ENCODE data around the gene SYCP2L.
"Not testable (repeated sequence)": the region's sequence is repeated elsewhere in the genome, so short reads cannot be mapped to it uniquely, and the experiment has no call there.

SYCP2L gene

GRCh38 chr6:10968776-10969175, 81.9 kb downstream of the SYCP2L start:
- H3K36me3 ChIP-seq (ENCODE audit: control insufficient read depth in 2 of 2, insufficient read depth in 2 of 2, low read length in 2 of 2) = no peaks in the 10 kb centered on the region
- H3K9ac ChIP-seq (ENCODE audit: low read depth in 1 of 2, low read length in 2 of 2) = no peak overlapping the region
- no peaks in the 10 kb centered on the region for H3K4me1 ChIP-seq (ENCODE audit: control insufficient read depth in 2 of 2, insufficient read depth in 2 of 2, low read length in 2 of 2)
- no peak overlapping the region for H3K4me3 ChIP-seq (ENCODE audit: low read length in 2 of 2)
- H3K27ac ChIP-seq (ENCODE audit: low read depth in 2 of 2, low read length in 2 of 2) = no peak overlapping the region
- H3K9me3 ChIP-seq (ENCODE audit: control insufficient read depth in 2 of 2, low read length in 2 of 2) = no peaks in the 10 kb centered on the region
- H3K27me3 ChIP-seq (ENCODE audit: control insufficient read depth in 2 of 2, insufficient read depth in 2 of 2, low read length in 2 of 2) = peaks cover 0 to 2% of the 10 kb centered on the region in 2 donors

DNA sequence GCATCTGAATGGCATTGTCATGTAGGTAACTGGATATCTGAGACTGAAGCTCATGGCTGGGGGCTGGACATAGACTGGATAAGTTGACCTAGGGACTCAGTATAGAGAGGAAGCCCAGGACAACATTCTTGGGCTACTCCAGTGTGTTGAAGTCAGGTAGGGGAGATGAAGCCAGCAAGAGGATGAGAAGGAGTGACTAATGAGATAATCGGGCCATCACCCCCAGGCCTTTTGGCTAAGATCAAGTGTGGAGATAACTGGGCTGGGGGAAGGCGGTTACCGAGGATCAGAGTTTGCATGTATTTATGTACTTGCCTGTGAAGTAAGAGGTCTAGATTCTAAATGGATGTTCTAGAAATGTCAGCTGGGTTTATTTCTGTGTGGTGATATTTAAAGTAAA, 83.9 kb downstream of the SYCP2L start:
- Histone ChIP-seq H3K27ac (ENCODE audit: low read depth in 2 of 2, low read length in 2 of 2) (no peak overlapping the region), H3K4me1 (ENCODE audit: control insufficient read depth in 2 of 2, insufficient read depth in 2 of 2, low read length in 2 of 2) (no peaks in the 10 kb centered on the region), H3K36me3 (ENCODE audit: control insufficient read depth in 2 of 2, insufficient read depth in 2 of 2, low read length in 2 of 2) (no peaks in the 10 kb centered on the region)

DNA sequence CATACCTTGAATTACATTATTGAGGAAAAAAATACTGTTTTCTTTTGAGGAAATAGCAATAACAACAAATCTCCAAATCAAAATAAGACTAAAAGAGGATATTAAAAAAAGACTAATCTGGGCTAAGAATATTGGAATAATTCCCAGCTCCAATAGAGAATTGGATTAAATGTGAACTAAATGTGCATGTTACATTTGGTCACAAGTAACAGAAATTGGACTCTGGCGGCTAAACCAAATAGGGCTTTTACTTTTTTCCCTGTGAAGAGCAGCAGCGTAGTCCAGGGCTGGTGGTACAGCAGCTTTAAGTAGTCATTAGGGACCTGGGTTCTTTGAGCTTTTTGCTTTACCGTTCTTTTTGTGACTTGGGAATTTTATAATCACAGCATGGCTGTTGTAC, 85.3 kb downstream of the SYCP2L start:
- Histone ChIP-seq H3K36me3 (ENCODE audit: control insufficient read depth in 2 of 2, insufficient read depth in 2 of 2, low read length in 2 of 2) (no peaks in the 10 kb centered on the region), H3K4me1 (ENCODE audit: control insufficient read depth in 2 of 2, insufficient read depth in 2 of 2, low read length in 2 of 2) (no peaks in the 10 kb centered on the region), H3K4me3 (ENCODE audit: low read length in 2 of 2) (no peak overlapping the region), H3K27ac (ENCODE audit: low read depth in 2 of 2, low read length in 2 of 2) (no peak overlapping the region), H3K9ac (ENCODE audit: low read depth in 1 of 2, low read length in 2 of 2) (no peak overlapping the region), H3K9me3 (ENCODE audit: control insufficient read depth in 2 of 2, low read length in 2 of 2) (no peaks in the 10 kb centered on the region), H3K27me3 (ENCODE audit: control insufficient read depth in 2 of 2, insufficient read depth in 2 of 2, low read length in 2 of 2) (peaks cover 0 to 2% of the 10 kb centered on the region in 2 donors)

More for the DNA sequence above, 83.9 kb downstream of the SYCP2L start:
- Histone ChIP-seq H3K9ac (ENCODE audit: low read depth in 1 of 2, low read length in 2 of 2) (no peak overlapping the region), H3K27me3 (ENCODE audit: control insufficient read depth in 2 of 2, insufficient read depth in 2 of 2, low read length in 2 of 2) (peaks cover 0 to 2% of the 10 kb centered on the region in 2 donors), H3K9me3 (ENCODE audit: control insufficient read depth in 2 of 2, low read length in 2 of 2) (no peaks in the 10 kb centered on the region), H3K4me3 (ENCODE audit: low read length in 2 of 2) (no peak overlapping the region)

GRCh38 chr6:10976571-10976970, 89.7 kb downstream of the SYCP2L start:
- Histone ChIP-seq H3K27ac (ENCODE audit: low read depth in 2 of 2, low read length in 2 of 2) (no peak overlapping the region), H3K27me3 (ENCODE audit: control insufficient read depth in 2 of 2, insufficient read depth in 2 of 2, low read length in 2 of 2) (peaks cover 0 to under 1% of the 10 kb centered on the region in 2 donors), H3K4me1 (ENCODE audit: control insufficient read depth in 2 of 2, insufficient read depth in 2 of 2, low read length in 2 of 2) (no peaks in the 10 kb centered on the region), H3K9me3 (ENCODE audit: control insufficient read depth in 2 of 2, low read length in 2 of 2) (no peaks in the 10 kb centered on the region), H3K4me3 (ENCODE audit: low read length in 2 of 2) (no peak overlapping the region), H3K36me3 (ENCODE audit: control insufficient read depth in 2 of 2, insufficient read depth in 2 of 2, low read length in 2 of 2) (no peaks in the 10 kb centered on the region), H3K9ac (ENCODE audit: low read depth in 1 of 2, low read length in 2 of 2) (no peak overlapping the region)

GRCh38 chr6:10977231-10977968, 90.5 kb downstream of the SYCP2L start:
- Histone ChIP-seq H3K4me1 (ENCODE audit: control insufficient read depth in 2 of 2, insufficient read depth in 2 of 2, low read length in 2 of 2) (no peaks in the 10 kb centered on the region), H3K27ac (ENCODE audit: low read depth in 2 of 2, low read length in 2 of 2) (no peak overlapping the region), H3K9ac (ENCODE audit: low read depth in 1 of 2, low read length in 2 of 2) (no peak overlapping the region), H3K27me3 (ENCODE audit: control insufficient read depth in 2 of 2, insufficient read depth in 2 of 2, low read length in 2 of 2) (peaks cover 0 to 4% of the 10 kb centered on the region in 2 donors), H3K9me3 (ENCODE audit: control insufficient read depth in 2 of 2, low read length in 2 of 2) (no peaks in the 10 kb centered on the region), H3K36me3 (ENCODE audit: control insufficient read depth in 2 of 2, insufficient read depth in 2 of 2, low read length in 2 of 2) (no peaks in the 10 kb centered on the region), H3K4me3 (ENCODE audit: low read length in 2 of 2) (no peak overlapping the region)

GRCh38 chr6:10979603-10980002, 92.8 kb downstream of the SYCP2L start:
- H3K4me1 ChIP-seq (ENCODE audit: control insufficient read depth in 2 of 2, insufficient read depth in 2 of 2, low read length in 2 of 2) = no peaks in the 10 kb centered on the region
- H3K36me3 ChIP-seq (ENCODE audit: control insufficient read depth in 2 of 2, insufficient read depth in 2 of 2, low read length in 2 of 2) = no peaks in the 10 kb centered on the region
- H3K27me3 ChIP-seq (ENCODE audit: control insufficient read depth in 2 of 2, insufficient read depth in 2 of 2, low read length in 2 of 2) = peaks cover 0 to 4% of the 10 kb centered on the region in 2 donors
- H3K27ac ChIP-seq (ENCODE audit: low read depth in 2 of 2, low read length in 2 of 2) = no peak overlapping the region
- H3K9ac ChIP-seq (ENCODE audit: low read depth in 1 of 2, low read length in 2 of 2) = no peak overlapping the region
- no peak overlapping the region for H3K4me3 ChIP-seq (ENCODE audit: low read length in 2 of 2)
- H3K9me3 ChIP-seq (ENCODE audit: control insufficient read depth in 2 of 2, low read length in 2 of 2) = no peaks in the 10 kb centered on the region

- Histone ChIP-seq H3K4me1 (ENCODE audit: control insufficient read depth in 2 of 2, insufficient read depth in 2 of 2, low read length in 2 of 2) (no peaks in the 10 kb centered on the region), H3K27ac (ENCODE audit: low read depth in 2 of 2, low read length in 2 of 2) (no peak overlapping the region), H3K4me3 (ENCODE audit: low read length in 2 of 2) (no peak overlapping the region), H3K9ac (ENCODE audit: low read depth in 1 of 2, low read length in 2 of 2) (no peak overlapping the region), H3K27me3 (ENCODE audit: control insufficient read depth in 2 of 2, insufficient read depth in 2 of 2, low read length in 2 of 2) (peaks cover 0 to 4% of the 10 kb centered on the region in 2 donors), H3K36me3 (ENCODE audit: control insufficient read depth in 2 of 2, insufficient read depth in 2 of 2, low read length in 2 of 2) (no peaks in the 10 kb centered on the region), H3K9me3 (ENCODE audit: control insufficient read depth in 2 of 2, low read length in 2 of 2) (no peaks in the 10 kb centered on the region)
Observed at GRCh38 chr6:10981409-10981808, 94.6 kb downstream of the SYCP2L start.

GRCh38 chr6:10984959-10985358, 98.1 kb downstream of the SYCP2L start:
- H3K9me3 ChIP-seq (ENCODE audit: control insufficient read depth in 2 of 2, low read length in 2 of 2); H3K4me3 ChIP-seq (ENCODE audit: low read length in 2 of 2); H3K36me3 ChIP-seq (ENCODE audit: control insufficient read depth in 2 of 2, insufficient read depth in 2 of 2, low read length in 2 of 2); H3K4me1 ChIP-seq (ENCODE audit: control insufficient read depth in 2 of 2, insufficient read depth in 2 of 2, low read length in 2 of 2); H3K27ac ChIP-seq (ENCODE audit: low read depth in 2 of 2, low read length in 2 of 2); H3K9ac ChIP-seq (ENCODE audit: low read depth in 1 of 2, low read length in 2 of 2); H3K27me3 ChIP-seq (ENCODE audit: control insufficient read depth in 2 of 2, insufficient read depth in 2 of 2, low read length in 2 of 2): not testable (repeated sequence)

DNA sequence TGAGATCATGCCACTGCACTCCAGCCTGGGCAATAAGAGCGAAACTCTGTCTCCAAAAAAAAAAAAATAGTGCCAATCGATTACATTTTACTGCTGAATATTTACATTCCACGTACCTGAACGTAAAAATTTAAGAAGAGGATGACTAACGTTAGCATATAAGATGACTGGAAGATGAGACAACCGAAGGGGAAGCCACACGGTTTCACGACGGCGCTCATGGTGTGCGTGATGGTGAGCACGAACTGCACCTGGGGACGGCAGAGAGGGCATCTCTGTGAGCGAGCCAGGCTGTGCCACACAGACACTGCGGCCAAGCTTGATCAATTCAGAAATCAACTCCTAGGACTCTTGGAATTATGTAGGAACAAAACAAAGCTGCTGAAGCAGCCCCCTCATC, 102.7 kb downstream of the SYCP2L start:
- Histone ChIP-seq H3K27me3 (ENCODE audit: control insufficient read depth in 2 of 2, insufficient read depth in 2 of 2, low read length in 2 of 2) (no peaks in the 10 kb centered on the region), H3K9me3 (ENCODE audit: control insufficient read depth in 2 of 2, low read length in 2 of 2) (no peaks in the 10 kb centered on the region), H3K9ac (ENCODE audit: low read depth in 1 of 2, low read length in 2 of 2) (no peak overlapping the region), H3K36me3 (ENCODE audit: control insufficient read depth in 2 of 2, insufficient read depth in 2 of 2, low read length in 2 of 2) (no peaks in the 10 kb centered on the region), H3K27ac (ENCODE audit: low read depth in 2 of 2, low read length in 2 of 2) (no peak overlapping the region), H3K4me3 (ENCODE audit: low read length in 2 of 2) (no peak overlapping the region), H3K4me1 (ENCODE audit: control insufficient read depth in 2 of 2, insufficient read depth in 2 of 2, low read length in 2 of 2) (no peaks in the 10 kb centered on the region)

- Histone ChIP-seq H3K4me1 (ENCODE audit: control insufficient read depth in 2 of 2, insufficient read depth in 2 of 2, low read length in 2 of 2) (no peaks in the 10 kb centered on the region), H3K9ac (ENCODE audit: low read depth in 1 of 2, low read length in 2 of 2) (no peak overlapping the region), H3K36me3 (ENCODE audit: control insufficient read depth in 2 of 2, insufficient read depth in 2 of 2, low read length in 2 of 2) (no peaks in the 10 kb centered on the region), H3K27ac (ENCODE audit: low read depth in 2 of 2, low read length in 2 of 2) (no peak overlapping the region), H3K4me3 (ENCODE audit: low read length in 2 of 2) (no peak overlapping the region), H3K27me3 (ENCODE audit: control insufficient read depth in 2 of 2, insufficient read depth in 2 of 2, low read length in 2 of 2) (no peaks in the 10 kb centered on the region), H3K9me3 (ENCODE audit: control insufficient read depth in 2 of 2, low read length in 2 of 2) (no peaks in the 10 kb centered on the region)
Observed at GRCh38 chr6:10991115-10991514, 104.3 kb downstream of the SYCP2L start.
